ENCODE measurements around the gene ATP1A1. TPM values are rescaled to one million over a fixed set of nuclear protein-coding genes. Genes with fewer than 3 reads are reported as not detected.

The ATP1A1 gene
- total and polyA plus RNA-seq, 7 donors = 66.1 to 440 (median 230) TPM

GRCh38 chr1:116428576-116428975, 55.5 kb downstream of the ATP1A1 start:
- H3K27me3 ChIP-seq (ENCODE audit: insufficient read depth in 3 of 3, low read length in 2 of 3) = no peaks in the 10 kb centered on the region
- TF ChIP-seq, protein P1, sequence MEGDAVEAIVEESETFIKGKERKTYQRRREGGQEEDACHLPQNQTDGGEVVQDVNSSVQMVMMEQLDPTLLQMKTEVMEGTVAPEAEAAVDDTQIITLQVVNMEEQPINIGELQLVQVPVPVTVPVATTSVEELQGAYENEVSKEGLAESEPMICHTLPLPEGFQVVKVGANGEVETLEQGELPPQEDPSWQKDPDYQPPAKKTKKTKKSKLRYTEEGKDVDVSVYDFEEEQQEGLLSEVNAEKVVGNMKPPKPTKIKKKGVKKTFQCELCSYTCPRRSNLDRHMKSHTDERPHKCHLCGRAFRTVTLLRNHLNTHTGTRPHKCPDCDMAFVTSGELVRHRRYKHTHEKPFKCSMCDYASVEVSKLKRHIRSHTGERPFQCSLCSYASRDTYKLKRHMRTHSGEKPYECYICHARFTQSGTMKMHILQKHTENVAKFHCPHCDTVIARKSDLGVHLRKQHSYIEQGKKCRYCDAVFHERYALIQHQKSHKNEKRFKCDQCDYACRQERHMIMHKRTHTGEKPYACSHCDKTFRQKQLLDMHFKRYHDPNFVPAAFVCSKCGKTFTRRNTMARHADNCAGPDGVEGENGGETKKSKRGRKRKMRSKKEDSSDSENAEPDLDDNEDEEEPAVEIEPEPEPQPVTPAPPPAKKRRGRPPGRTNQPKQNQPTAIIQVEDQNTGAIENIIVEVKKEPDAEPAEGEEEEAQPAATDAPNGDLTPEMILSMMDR (IDR thresholded peaks at IDR 0.05) = no peak
- H3K4me1 ChIP-seq = peaks cover 12% of the 10 kb centered on the region
- H3K27ac ChIP-seq = no peak overlapping the region
- H3K36me3 ChIP-seq (ENCODE audit: insufficient read depth in 1 of 2, low read depth in 1 of 2) = no peaks in the 10 kb centered on the region
- WGBS, 3 donors = 83 to 87% (median 84%) methylated on average over 6 of the region's 6 CpGs
- DNase-seq (no peak), ATAC-seq (no peak)
- no peaks in the 10 kb centered on the region for H3K9me3 ChIP-seq
- intact Hi-C loops (cut with DNase I) = no loop called here
- H3K4me3 ChIP-seq = no peak overlapping the region

GRCh38 chr1:116429821-116430374, 56.9 kb downstream of the ATP1A1 start:
- DNase-seq (no peak), ATAC-seq (no peak)
- H3K4me3 ChIP-seq = no peak overlapping the region
- no peak overlapping the region for H3K27ac ChIP-seq
- no peaks in the 10 kb centered on the region for H3K27me3 ChIP-seq (ENCODE audit: insufficient read depth in 3 of 3, low read length in 2 of 3)
- TF ChIP-seq, protein P1 (IDR thresholded peaks at IDR 0.05) = no peak
- H3K36me3 ChIP-seq (ENCODE audit: insufficient read depth in 1 of 2, low read depth in 1 of 2) = no peaks in the 10 kb centered on the region
- H3K4me1 ChIP-seq = peaks cover 14% of the 10 kb centered on the region
- WGBS, 3 donors = 86% methylated on average over 2 of the region's 2 CpGs
- H3K9me3 ChIP-seq = no peaks in the 10 kb centered on the region
- intact Hi-C loops (cut with DNase I) = loop anchor here (5.0 kb wide), 1 partner anchor 47 kb away; no protein-coding TSS in a partner anchor

DNA sequence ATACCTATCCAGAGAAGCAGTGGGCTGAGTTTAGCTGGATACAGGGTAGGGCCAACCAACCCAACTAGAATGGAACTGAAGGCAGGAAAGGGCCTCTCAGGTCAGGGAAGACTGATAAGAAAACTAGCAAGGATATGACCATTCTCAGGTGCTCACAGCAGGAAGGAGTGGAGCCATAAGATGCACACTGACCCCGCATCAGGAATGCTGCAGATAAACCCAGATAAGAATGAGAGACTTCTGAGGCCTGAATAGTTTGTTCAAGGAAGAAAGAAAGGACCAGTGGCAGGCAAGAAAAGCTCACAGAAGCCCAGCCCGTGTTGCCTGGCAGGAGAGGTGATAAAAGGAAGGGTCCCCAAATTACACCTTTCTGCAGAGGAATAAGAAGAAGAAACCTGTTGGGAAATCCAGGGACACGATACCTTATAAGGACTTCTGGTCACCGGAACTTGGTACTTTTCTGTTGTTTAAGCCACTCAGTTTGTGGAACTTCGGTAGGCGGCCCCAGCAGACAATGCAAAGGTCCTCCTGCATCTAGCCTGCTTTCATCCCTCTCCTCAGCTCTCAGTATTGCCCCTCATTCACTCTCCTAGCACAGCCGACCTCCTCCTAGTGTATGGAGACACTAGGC, 58.9 kb downstream of the ATP1A1 start:
- DNase-seq (no peak), ATAC-seq (no peak)
- intact Hi-C loops (cut with DNase I) = loop anchor here (5.0 kb wide), 1 partner anchor 45 kb away; no protein-coding TSS in a partner anchor
- TF ChIP-seq, protein P1 (IDR thresholded peaks at IDR 0.05) = no peak
- H3K4me1 ChIP-seq = peaks cover 14% of the 10 kb centered on the region
- H3K4me3 ChIP-seq = no peak overlapping the region
- no peaks in the 10 kb centered on the region for H3K27me3 ChIP-seq (ENCODE audit: insufficient read depth in 3 of 3, low read length in 2 of 3)
- H3K27ac ChIP-seq = no peak overlapping the region
- 81 to 84% (median 83%) methylated on average over 7 of the region's 7 CpGs for WGBS, 3 donors
- no peaks in the 10 kb centered on the region for H3K36me3 ChIP-seq (ENCODE audit: insufficient read depth in 1 of 2, low read depth in 1 of 2)
- no peaks in the 10 kb centered on the region for H3K9me3 ChIP-seq

DNA sequence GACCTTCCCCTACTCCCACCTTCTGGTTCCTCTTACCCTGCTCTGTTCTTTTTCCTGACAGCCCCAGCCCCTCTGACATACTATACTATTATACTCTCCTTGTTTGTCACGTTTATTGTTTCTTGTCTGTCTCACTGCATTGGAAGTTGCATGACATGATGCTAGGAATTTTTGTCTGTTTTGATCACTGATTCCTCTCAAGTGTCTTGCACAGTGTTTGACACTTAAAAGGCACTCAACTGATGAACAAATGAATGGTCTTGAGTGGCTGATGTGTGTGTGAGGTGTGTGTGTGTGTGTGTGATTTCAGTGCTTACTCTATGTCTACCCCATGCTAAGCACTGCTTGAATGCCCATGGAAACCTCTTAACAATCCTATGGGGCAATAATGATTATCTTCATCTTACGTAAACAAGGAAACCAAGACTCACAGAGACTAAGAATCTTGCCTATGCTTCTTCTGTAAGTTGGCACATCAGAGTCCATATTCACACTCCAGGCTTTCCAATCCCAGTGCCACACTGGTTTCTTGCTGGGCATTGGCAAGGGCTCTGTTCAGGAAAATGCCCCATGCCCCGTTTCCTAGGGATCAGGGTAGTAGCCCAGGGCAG, 59.7 kb downstream of the ATP1A1 start:
- DNase-seq (no peak), ATAC-seq (no peak)
- intact Hi-C loops (cut with DNase I) = loop anchor here (5.0 kb wide), 1 partner anchor 45 kb away; no protein-coding TSS in a partner anchor
- H3K9me3 ChIP-seq = no peaks in the 10 kb centered on the region
- no peaks in the 10 kb centered on the region for H3K27me3 ChIP-seq (ENCODE audit: insufficient read depth in 3 of 3, low read length in 2 of 3)
- no peaks in the 10 kb centered on the region for H3K36me3 ChIP-seq (ENCODE audit: insufficient read depth in 1 of 2, low read depth in 1 of 2)
- H3K4me1 ChIP-seq = peaks cover 14% of the 10 kb centered on the region
- TF ChIP-seq, protein P1 (IDR thresholded peaks at IDR 0.05) = no peak
- WGBS, 3 donors = 51 to 60% (median 55%) methylated on average over 3 of the region's 3 CpGs
- H3K4me3 ChIP-seq = peak overlapping the region; percentile 20
- H3K27ac ChIP-seq = peak overlapping the region; percentile 82

Measured in psoas muscle (tissue), 8 donors.